Measurements from ENCODE around the gene VEGFD. TPM values are rescaled to one million over a fixed set of nuclear protein-coding genes. Genes with fewer than 3 reads are reported as not detected.

VEGFD gene
- total and polyA plus RNA-seq, 9 of the 15 experiments (the other 6 are each of a cell fraction or from before 2014, with no cell fraction given) = 0.03 TPM; not detected in 8

DNA sequence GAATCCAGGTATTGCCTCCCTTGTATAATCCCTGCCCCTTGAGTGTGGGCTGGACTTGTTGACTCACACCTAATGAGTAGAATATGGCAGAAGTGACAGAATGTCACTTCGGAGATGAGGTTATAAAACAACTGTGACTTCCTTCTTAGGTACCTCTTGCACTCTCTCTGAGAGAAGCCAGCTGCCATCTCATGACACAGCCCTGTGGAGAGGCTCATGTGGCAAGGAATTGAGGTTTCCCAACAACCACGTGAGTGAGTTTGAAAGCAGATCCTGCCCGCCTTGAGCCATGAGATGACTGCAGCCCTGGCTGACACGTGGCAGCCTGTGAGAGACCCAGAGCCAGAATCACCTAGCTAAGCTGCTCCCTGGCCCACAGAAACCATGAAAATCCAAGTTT lies 82.3 kb downstream of the VEGFD start:
- H3K27me3 ChIP-seq (ENCODE audit: control insufficient read depth in 2 of 2, insufficient read depth in 2 of 2, low read length in 2 of 2) = no peaks in the 10 kb centered on the region
- no peaks in the 10 kb centered on the region for H3K9me3 ChIP-seq (replicated peaks; ENCODE audit: control insufficient read depth, insufficient read depth, low read depth, low read length)
- H2AFZ ChIP-seq (ENCODE audit: low read depth, low read length) = peak overlapping the region; percentile 63
- no peaks in the 10 kb centered on the region for H3K36me3 ChIP-seq (ENCODE audit: control insufficient read depth, insufficient read depth, low read length)
- TF ChIP-seq, protein P1, sequence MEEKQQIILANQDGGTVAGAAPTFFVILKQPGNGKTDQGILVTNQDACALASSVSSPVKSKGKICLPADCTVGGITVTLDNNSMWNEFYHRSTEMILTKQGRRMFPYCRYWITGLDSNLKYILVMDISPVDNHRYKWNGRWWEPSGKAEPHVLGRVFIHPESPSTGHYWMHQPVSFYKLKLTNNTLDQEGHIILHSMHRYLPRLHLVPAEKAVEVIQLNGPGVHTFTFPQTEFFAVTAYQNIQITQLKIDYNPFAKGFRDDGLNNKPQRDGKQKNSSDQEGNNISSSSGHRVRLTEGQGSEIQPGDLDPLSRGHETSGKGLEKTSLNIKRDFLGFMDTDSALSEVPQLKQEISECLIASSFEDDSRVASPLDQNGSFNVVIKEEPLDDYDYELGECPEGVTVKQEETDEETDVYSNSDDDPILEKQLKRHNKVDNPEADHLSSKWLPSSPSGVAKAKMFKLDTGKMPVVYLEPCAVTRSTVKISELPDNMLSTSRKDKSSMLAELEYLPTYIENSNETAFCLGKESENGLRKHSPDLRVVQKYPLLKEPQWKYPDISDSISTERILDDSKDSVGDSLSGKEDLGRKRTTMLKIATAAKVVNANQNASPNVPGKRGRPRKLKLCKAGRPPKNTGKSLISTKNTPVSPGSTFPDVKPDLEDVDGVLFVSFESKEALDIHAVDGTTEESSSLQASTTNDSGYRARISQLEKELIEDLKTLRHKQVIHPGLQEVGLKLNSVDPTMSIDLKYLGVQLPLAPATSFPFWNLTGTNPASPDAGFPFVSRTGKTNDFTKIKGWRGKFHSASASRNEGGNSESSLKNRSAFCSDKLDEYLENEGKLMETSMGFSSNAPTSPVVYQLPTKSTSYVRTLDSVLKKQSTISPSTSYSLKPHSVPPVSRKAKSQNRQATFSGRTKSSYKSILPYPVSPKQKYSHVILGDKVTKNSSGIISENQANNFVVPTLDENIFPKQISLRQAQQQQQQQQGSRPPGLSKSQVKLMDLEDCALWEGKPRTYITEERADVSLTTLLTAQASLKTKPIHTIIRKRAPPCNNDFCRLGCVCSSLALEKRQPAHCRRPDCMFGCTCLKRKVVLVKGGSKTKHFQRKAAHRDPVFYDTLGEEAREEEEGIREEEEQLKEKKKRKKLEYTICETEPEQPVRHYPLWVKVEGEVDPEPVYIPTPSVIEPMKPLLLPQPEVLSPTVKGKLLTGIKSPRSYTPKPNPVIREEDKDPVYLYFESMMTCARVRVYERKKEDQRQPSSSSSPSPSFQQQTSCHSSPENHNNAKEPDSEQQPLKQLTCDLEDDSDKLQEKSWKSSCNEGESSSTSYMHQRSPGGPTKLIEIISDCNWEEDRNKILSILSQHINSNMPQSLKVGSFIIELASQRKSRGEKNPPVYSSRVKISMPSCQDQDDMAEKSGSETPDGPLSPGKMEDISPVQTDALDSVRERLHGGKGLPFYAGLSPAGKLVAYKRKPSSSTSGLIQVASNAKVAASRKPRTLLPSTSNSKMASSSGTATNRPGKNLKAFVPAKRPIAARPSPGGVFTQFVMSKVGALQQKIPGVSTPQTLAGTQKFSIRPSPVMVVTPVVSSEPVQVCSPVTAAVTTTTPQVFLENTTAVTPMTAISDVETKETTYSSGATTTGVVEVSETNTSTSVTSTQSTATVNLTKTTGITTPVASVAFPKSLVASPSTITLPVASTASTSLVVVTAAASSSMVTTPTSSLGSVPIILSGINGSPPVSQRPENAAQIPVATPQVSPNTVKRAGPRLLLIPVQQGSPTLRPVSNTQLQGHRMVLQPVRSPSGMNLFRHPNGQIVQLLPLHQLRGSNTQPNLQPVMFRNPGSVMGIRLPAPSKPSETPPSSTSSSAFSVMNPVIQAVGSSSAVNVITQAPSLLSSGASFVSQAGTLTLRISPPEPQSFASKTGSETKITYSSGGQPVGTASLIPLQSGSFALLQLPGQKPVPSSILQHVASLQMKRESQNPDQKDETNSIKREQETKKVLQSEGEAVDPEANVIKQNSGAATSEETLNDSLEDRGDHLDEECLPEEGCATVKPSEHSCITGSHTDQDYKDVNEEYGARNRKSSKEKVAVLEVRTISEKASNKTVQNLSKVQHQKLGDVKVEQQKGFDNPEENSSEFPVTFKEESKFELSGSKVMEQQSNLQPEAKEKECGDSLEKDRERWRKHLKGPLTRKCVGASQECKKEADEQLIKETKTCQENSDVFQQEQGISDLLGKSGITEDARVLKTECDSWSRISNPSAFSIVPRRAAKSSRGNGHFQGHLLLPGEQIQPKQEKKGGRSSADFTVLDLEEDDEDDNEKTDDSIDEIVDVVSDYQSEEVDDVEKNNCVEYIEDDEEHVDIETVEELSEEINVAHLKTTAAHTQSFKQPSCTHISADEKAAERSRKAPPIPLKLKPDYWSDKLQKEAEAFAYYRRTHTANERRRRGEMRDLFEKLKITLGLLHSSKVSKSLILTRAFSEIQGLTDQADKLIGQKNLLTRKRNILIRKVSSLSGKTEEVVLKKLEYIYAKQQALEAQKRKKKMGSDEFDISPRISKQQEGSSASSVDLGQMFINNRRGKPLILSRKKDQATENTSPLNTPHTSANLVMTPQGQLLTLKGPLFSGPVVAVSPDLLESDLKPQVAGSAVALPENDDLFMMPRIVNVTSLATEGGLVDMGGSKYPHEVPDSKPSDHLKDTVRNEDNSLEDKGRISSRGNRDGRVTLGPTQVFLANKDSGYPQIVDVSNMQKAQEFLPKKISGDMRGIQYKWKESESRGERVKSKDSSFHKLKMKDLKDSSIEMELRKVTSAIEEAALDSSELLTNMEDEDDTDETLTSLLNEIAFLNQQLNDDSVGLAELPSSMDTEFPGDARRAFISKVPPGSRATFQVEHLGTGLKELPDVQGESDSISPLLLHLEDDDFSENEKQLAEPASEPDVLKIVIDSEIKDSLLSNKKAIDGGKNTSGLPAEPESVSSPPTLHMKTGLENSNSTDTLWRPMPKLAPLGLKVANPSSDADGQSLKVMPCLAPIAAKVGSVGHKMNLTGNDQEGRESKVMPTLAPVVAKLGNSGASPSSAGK (IDR thresholded peaks at IDR 0.05) = peak; percentile 28; the same call in 1 of the 2 replicates
- no peak for TF ChIP-seq TCF15 (CRISPR knock-in tag; IDR thresholded peaks at IDR 0.05)
- TF ChIP-seq, protein P2, sequence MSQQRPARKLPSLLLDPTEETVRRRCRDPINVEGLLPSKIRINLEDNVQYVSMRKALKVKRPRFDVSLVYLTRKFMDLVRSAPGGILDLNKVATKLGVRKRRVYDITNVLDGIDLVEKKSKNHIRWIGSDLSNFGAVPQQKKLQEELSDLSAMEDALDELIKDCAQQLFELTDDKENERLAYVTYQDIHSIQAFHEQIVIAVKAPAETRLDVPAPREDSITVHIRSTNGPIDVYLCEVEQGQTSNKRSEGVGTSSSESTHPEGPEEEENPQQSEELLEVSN (IDR thresholded peaks at IDR 0.05; ENCODE audit: borderline replicate concordance in 1 of 2, extremely low read depth in 1 of 2, insufficient read depth in 1 of 2, insufficient read length in 1 of 2, low read depth in 1 of 2, low read length in 1 of 2, poor library complexity in 1 of 2, severe bottlenecking in 1 of 2) = peak in 1 of 2 experiments; percentile 37
- intact Hi-C loops (cut with micrococcal nuclease) (no loop called here), in situ Hi-C loops (cut with MboI) (no loop called here)
- ChIA-PET CTCF (ENCODE audit: low intra/inter-chr PET ratio) (no interaction called here), POLR2A (interaction anchor here (2.0 kb wide), 1 partner anchor 9 kb away, joined by 6 read pairs; no protein-coding TSS in a partner anchor)
- no peak for FAIRE-seq
- H3K4me1 ChIP-seq (replicated peaks in 1 of 2; ENCODE audit: control insufficient read depth in 2 of 2, insufficient read depth in 2 of 2, low read length in 2 of 2) = no peaks in the 10 kb centered on the region; a peak in 1 of 5 replicates
- BruUV-seq (replicated peaks) = no TSS peak
- H3K4me3 ChIP-seq = no peak overlapping the region
- no peak overlapping the region for H3K4me2 ChIP-seq (ENCODE audit: insufficient read depth, low read length)
- no peaks in the 10 kb centered on the region for H3K9me1 ChIP-seq (ENCODE audit: control insufficient read depth, insufficient read depth, low read length)
- no peak for DNase-seq (ENCODE audit: extremely low read depth in 1 of 4, low spot score in 3 of 4)
- H3K27ac ChIP-seq (ENCODE audit: extremely low read depth, low read depth, low read length) = no peak overlapping the region
- no peak overlapping the region for H3K9ac ChIP-seq (ENCODE audit: insufficient read depth in 1 of 2, low read depth in 2 of 2, low read length in 2 of 2)
- H4K20me1 ChIP-seq (replicated peaks; ENCODE audit: control insufficient read depth, insufficient read depth, low read length) = no peaks in the 10 kb centered on the region
- ATAC-seq = no peak
- 4% methylated on average over 4 of the region's 4 CpGs for WGBS (ENCODE audit: insufficient coverage, low coverage, missing lambda C conversion rate)
- H3K79me2 ChIP-seq (ENCODE audit: control insufficient read depth, insufficient read depth, low read length) = no peaks in the 10 kb centered on the region
